Measurements from ENCODE around the gene AKNA. TPM values are rescaled to one million over a fixed set of nuclear protein-coding genes. Genes with fewer than 3 reads are reported as not detected.

AKNA gene
- total RNA-seq, 1 experiment from 2014 or later, result 10.1 TPM

- ChIA-PET POLR2A (interaction anchor here (0.5 kb wide), 1 partner anchor 121 kb away, joined by 5 read pairs; no protein-coding TSS in a partner anchor), CTCF (no interaction called here)
- H3K4me1 ChIP-seq (ENCODE audit: control insufficient read depth, insufficient read depth, low read length), result peaks cover 15% of the 10 kb centered on the region
- ATAC-seq (no peak), DNase-seq (ENCODE audit: low read depth, low spot score) (no peak)
- H3K9me3 ChIP-seq (ENCODE audit: control insufficient read depth, insufficient read depth, low read depth, low read length), result no peaks in the 10 kb centered on the region
- intact Hi-C loops (cut with micrococcal nuclease; ENCODE audit: unreplicated experiment) (no loop called here), in situ Hi-C loops (cut with HindIII; ENCODE audit: low pct_unique_long_range_greater_than_20kb, low sequenced_read_pairs) (no loop called here)
- H3K27me3 ChIP-seq (ENCODE audit: control insufficient read depth, insufficient read depth, low read length), result no peaks in the 10 kb centered on the region
- peak overlapping the region; percentile 75 for H3K27ac ChIP-seq (ENCODE audit: low read length)
- BruUV-seq (replicated peaks), result no TSS peak
- TF ChIP-seq, protein P1, sequence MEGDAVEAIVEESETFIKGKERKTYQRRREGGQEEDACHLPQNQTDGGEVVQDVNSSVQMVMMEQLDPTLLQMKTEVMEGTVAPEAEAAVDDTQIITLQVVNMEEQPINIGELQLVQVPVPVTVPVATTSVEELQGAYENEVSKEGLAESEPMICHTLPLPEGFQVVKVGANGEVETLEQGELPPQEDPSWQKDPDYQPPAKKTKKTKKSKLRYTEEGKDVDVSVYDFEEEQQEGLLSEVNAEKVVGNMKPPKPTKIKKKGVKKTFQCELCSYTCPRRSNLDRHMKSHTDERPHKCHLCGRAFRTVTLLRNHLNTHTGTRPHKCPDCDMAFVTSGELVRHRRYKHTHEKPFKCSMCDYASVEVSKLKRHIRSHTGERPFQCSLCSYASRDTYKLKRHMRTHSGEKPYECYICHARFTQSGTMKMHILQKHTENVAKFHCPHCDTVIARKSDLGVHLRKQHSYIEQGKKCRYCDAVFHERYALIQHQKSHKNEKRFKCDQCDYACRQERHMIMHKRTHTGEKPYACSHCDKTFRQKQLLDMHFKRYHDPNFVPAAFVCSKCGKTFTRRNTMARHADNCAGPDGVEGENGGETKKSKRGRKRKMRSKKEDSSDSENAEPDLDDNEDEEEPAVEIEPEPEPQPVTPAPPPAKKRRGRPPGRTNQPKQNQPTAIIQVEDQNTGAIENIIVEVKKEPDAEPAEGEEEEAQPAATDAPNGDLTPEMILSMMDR (IDR thresholded peaks at IDR 0.05), result no peak
- TF ChIP-seq REST (IDR thresholded peaks at IDR 0.05; ENCODE audit: insufficient read depth in 1 of 2, low read depth in 2 of 2, low read length in 1 of 2) (no peak), SIN3A (IDR thresholded peaks at IDR 0.05; ENCODE audit: borderline replicate concordance, insufficient read depth, low read depth, low read length) (no peak), TCF7L2 (IDR thresholded peaks at IDR 0.05; ENCODE audit: low read depth, low read length) (no peak), POLR2AphosphoS5 (IDR thresholded peaks at IDR 0.05; ENCODE audit: low read depth, low read length) (no peak)
- H3K36me3 ChIP-seq (ENCODE audit: control insufficient read depth, insufficient read depth, low read length), result no peaks in the 10 kb centered on the region
- H3K4me3 ChIP-seq (ENCODE audit: low read depth in 2 of 2, low read length in 2 of 2), result no peak overlapping the region
These were observed 100.6 kb downstream of the AKNA start for GRCh38 chr9:114287001-114287762.

GRCh38 chr9:114286146-114286679, 101.6 kb downstream of the AKNA start:
- in situ Hi-C loops (cut with HindIII; ENCODE audit: low pct_unique_long_range_greater_than_20kb, low sequenced_read_pairs), result no loop called here
- no TSS peak for BruUV-seq (replicated peaks)
- H3K36me3 ChIP-seq (ENCODE audit: control insufficient read depth, insufficient read depth, low read length), result no peaks in the 10 kb centered on the region
- peaks cover 15% of the 10 kb centered on the region for H3K4me1 ChIP-seq (ENCODE audit: control insufficient read depth, insufficient read depth, low read length)
- ChIA-PET CTCF (no interaction called here), POLR2A (no interaction called here)
- H3K4me3 ChIP-seq (ENCODE audit: low read depth in 2 of 2, low read length in 2 of 2), result no peak overlapping the region
- no peak overlapping the region for H3K27ac ChIP-seq (ENCODE audit: low read length)
- intact Hi-C loops (cut with micrococcal nuclease; ENCODE audit: unreplicated experiment), result no loop called here
- no peaks in the 10 kb centered on the region for H3K27me3 ChIP-seq (ENCODE audit: control insufficient read depth, insufficient read depth, low read length)
- TF ChIP-seq SIN3A (IDR thresholded peaks at IDR 0.05; ENCODE audit: borderline replicate concordance, insufficient read depth, low read depth, low read length) (no peak), TCF7L2 (IDR thresholded peaks at IDR 0.05; ENCODE audit: low read depth, low read length) (no peak), REST (IDR thresholded peaks at IDR 0.05; ENCODE audit: insufficient read depth in 1 of 2, low read depth in 2 of 2, low read length in 1 of 2) (no peak), POLR2AphosphoS5 (IDR thresholded peaks at IDR 0.05; ENCODE audit: low read depth, low read length) (no peak)
- TF ChIP-seq, protein P1 (IDR thresholded peaks at IDR 0.05), result no peak
- DNase-seq (ENCODE audit: low read depth, low spot score) (no peak), ATAC-seq (no peak)
- no peaks in the 10 kb centered on the region for H3K9me3 ChIP-seq (ENCODE audit: control insufficient read depth, insufficient read depth, low read depth, low read length)
